ENCODE data around the gene EDA. TPM values are rescaled to one million over a fixed set of nuclear protein-coding genes. Genes with fewer than 3 reads are reported as not detected.

Gene EDA
- total RNA-seq, 4 donors from 2014 or later = 6.2 to 27.0 (median 14.2) TPM

DNA sequence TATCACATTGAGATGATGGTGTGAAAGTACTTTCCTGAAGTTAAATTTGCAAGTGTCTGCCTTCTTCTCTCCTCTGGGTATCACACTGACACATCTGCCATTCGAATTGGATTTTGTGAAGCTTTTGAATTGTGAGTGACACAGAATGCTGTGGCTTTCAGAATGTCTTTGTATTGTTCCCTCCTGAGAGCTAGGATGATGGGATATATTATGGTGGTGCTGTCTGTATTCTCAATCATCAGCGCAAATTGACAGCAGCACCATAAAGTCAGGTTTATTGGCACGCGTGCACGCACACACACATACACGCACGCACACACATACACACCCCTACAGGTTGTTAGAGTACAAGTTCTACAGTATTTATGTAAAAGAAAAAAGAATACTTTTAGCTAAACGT, 290.5 kb downstream of the EDA start:
- WGBS, 2 donors = 97 to 99% methylated on average over 8 of the region's 8 CpGs
- no peak for DNase-seq
- no peak overlapping the region for H3K4me3 ChIP-seq (replicated peaks in 1 of 3)
- no peaks in the 10 kb centered on the region for H3K27me3 ChIP-seq
- no peak for TF ChIP-seq POLR2A (IDR thresholded peaks at IDR 0.05)
- TF ChIP-seq, protein P1, sequence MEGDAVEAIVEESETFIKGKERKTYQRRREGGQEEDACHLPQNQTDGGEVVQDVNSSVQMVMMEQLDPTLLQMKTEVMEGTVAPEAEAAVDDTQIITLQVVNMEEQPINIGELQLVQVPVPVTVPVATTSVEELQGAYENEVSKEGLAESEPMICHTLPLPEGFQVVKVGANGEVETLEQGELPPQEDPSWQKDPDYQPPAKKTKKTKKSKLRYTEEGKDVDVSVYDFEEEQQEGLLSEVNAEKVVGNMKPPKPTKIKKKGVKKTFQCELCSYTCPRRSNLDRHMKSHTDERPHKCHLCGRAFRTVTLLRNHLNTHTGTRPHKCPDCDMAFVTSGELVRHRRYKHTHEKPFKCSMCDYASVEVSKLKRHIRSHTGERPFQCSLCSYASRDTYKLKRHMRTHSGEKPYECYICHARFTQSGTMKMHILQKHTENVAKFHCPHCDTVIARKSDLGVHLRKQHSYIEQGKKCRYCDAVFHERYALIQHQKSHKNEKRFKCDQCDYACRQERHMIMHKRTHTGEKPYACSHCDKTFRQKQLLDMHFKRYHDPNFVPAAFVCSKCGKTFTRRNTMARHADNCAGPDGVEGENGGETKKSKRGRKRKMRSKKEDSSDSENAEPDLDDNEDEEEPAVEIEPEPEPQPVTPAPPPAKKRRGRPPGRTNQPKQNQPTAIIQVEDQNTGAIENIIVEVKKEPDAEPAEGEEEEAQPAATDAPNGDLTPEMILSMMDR (IDR thresholded peaks at IDR 0.05) = no peak
- no peaks in the 10 kb centered on the region for H3K9me3 ChIP-seq
- no peak overlapping the region for H3K27ac ChIP-seq
- intact Hi-C loops (cut with DNase I) = no loop called here
- H3K36me3 ChIP-seq = no peaks in the 10 kb centered on the region
- H3K4me1 ChIP-seq = no peaks in the 10 kb centered on the region

DNA sequence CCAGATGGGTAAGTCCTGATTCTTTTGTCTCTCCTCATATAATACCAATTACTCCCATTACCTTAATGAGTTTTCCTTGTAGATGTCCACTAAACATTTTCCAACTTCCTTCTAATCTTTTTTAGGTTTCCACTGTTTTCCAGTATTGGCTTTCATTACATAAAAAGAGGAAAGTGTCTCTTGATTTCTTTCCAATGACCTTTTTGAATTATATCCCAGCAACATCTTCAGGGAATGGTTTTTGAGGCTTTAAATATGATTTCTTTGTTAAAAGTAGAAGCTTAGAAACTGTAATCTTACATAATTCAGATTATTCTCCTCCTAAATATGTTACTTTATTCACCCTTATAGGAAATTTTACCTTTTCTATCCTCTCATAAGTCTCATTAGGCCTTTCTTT, 298.9 kb downstream of the EDA start:
- intact Hi-C loops (cut with DNase I) = no loop called here

DNA sequence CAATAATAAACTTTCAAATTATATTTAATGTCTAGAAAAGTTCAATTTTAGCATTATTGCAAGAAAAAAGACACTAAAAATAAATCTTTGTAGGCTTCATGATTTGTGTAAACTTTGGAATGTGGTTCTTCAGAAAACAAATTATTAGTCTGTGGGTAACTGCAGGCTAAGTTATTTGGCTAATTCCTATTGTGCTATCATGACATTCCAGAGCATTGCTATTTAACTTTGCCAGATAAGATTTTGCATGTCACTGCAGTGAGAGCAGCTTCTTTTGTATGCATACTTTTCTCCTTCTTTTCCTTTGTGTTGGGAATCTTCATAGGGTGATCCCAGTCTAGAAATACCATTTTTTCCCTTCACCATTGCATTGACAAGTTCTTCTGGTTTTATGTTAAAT, 303.8 kb downstream of the EDA start:
- Histone ChIP-seq H3K9me3 (no peaks in the 10 kb centered on the region), H3K27ac (no peak overlapping the region), H3K27me3 (no peaks in the 10 kb centered on the region), H3K36me3 (no peaks in the 10 kb centered on the region), H3K4me3 (replicated peaks in 1 of 3) (no peak overlapping the region), H3K4me1 (no peaks in the 10 kb centered on the region)
- DNase-seq = no peak
- TF ChIP-seq POLR2A (IDR thresholded peaks at IDR 0.05) = no peak
- TF ChIP-seq, protein P1 (IDR thresholded peaks at IDR 0.05) = no peak
- intact Hi-C loops (cut with DNase I) = no loop called here

More for the DNA sequence above, 298.9 kb downstream of the EDA start:
- Histone ChIP-seq H3K4me1 (no peaks in the 10 kb centered on the region), H3K27me3 (no peaks in the 10 kb centered on the region), H3K9me3 (no peaks in the 10 kb centered on the region), H3K4me3 (replicated peaks in 1 of 3) (no peak overlapping the region), H3K36me3 (no peaks in the 10 kb centered on the region), H3K27ac (no peak overlapping the region)
- no peak for TF ChIP-seq POLR2A (IDR thresholded peaks at IDR 0.05)
- TF ChIP-seq, protein P1 (IDR thresholded peaks at IDR 0.05) = no peak
- no peak for DNase-seq

DNA sequence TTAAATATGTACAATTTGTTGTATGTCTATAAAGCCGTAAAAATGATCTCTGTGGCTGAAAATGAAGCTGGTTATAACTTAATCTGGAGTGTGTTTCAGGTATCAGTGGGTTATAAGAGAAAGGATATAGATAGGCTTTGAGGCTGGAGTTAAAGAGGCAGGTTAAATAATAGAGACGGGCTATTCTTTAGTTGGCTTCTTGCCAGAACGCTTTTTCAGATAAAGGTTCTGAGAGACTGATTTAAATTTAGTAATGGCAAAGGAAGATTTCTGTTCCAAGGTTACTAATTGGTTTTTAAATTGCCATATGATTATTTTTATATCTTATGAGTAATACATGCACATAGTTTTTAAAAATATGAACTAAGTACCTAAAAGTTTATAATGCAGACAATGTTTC, 316.4 kb downstream of the EDA start:
- 75 to 79% methylated on average over 3 of the region's 3 CpGs for WGBS, 2 donors

DNA sequence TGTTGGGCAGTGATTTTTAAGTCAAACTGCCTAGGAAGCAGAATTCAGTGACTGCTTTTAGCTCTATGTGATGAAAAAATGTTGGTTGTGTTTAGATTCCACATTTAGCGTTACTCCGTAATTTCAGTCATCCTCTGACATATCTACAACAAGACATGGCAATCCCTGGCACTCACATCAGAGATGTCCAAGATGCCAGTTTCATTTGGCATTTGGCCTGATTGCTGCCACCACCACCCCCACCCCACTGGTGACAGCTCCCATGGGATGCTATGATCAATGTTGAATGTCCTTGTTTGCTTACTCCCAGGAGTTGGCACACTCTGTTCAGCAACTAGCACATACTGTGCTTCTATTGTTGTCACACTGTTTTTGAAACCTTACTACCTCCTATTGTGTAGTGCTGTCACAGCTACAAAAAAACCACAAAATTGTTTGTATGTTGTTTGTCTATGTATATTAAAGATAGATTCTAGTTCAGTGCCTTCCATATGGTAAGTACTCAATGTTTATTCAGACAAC, 332.4 kb downstream of the EDA start:
- no peaks in the 10 kb centered on the region for H3K27me3 ChIP-seq
- H3K4me1 ChIP-seq = no peaks in the 10 kb centered on the region
- H3K27ac ChIP-seq = no peak overlapping the region
- H3K36me3 ChIP-seq = no peaks in the 10 kb centered on the region
- 48 to 100% methylated on average over 2 of the region's 2 CpGs for WGBS, 2 donors
- no peak for DNase-seq
- H3K4me3 ChIP-seq (replicated peaks in 1 of 3) = no peak overlapping the region
- H3K9me3 ChIP-seq = no peaks in the 10 kb centered on the region
- no peak for TF ChIP-seq POLR2A (IDR thresholded peaks at IDR 0.05)
- TF ChIP-seq, protein P1 (IDR thresholded peaks at IDR 0.05) = no peak
- intact Hi-C loops (cut with DNase I) = no loop called here

More for the DNA sequence above, 316.4 kb downstream of the EDA start:
- no peaks in the 10 kb centered on the region for H3K36me3 ChIP-seq
- H3K27ac ChIP-seq = no peak overlapping the region
- no peak overlapping the region for H3K4me3 ChIP-seq (replicated peaks in 1 of 3)
- TF ChIP-seq POLR2A (IDR thresholded peaks at IDR 0.05) = no peak
- TF ChIP-seq, protein P1 (IDR thresholded peaks at IDR 0.05) = no peak
- no peaks in the 10 kb centered on the region for H3K9me3 ChIP-seq
- intact Hi-C loops (cut with DNase I) = no loop called here
- H3K4me1 ChIP-seq = no peaks in the 10 kb centered on the region
- H3K27me3 ChIP-seq = no peaks in the 10 kb centered on the region
- DNase-seq = no peak

Data from thyroid gland (tissue), 4 donors.